C4-2B (cell line): Measurements from ENCODE around the gene ZNF611.
A peak's percentile ranks its signal among the peaks of the same experiment; 100 is the strongest.
"Not testable (repeated sequence)": the region's sequence is repeated elsewhere in the genome, so short reads cannot be mapped to it uniquely, and the experiment has no call there.

Source experiments
- H3K27ac ChIP-seq: fragments of 450-650 bp; 2 replicates; pipeline ENCODE4 v1.5.1; 2017
- CTCF ChIP-seq: fragments of 450-650 bp; conservative IDR thresholded peaks from 2 replicates; pipeline ENCODE4 v1.5.1; 2017; ENCODE audit warnings: mild to moderate bottlenecking
- ZFX ChIP-seq: fragments of 450-650 bp; IDR thresholded peaks from 2 replicates; pipeline ENCODE4 v1.6.1; 2017

Gene ZNF611

GRCh38 chr19:52734893-52735661 is at the start of gene ZNF611:
Gene ZNF611 (minus strand): TSS chr19:52735044. CDS start chr19:52715894, 19,150 bp downstream.
- H3K27ac ChIP-seq, result peak within 1 kb of the TSS; percentile 80

GRCh38 chr19:52782864-52783263 is 48.0 kb upstream of the ZNF611 start:
- not testable (repeated sequence) for H3K27ac ChIP-seq

More at GRCh38 chr19:52734893-52735661, at the start of gene ZNF611:
- TF ChIP-seq CTCF, result peak; percentile 79
- 0 out of 2 replicates have a peak, but pooled peaks have one; percentile 26 for TF ChIP-seq ZFX

- TF ChIP-seq ZFX, result no peak
- no peak for TF ChIP-seq CTCF
- H3K27ac ChIP-seq, result no peak overlapping the region
Measured at GRCh38 chr19:52778811-52779210, 44.0 kb upstream of the ZNF611 start.

GRCh38 chr19:52756447-52756846 is 21.6 kb upstream of the ZNF611 start:
- not testable (repeated sequence) for H3K27ac ChIP-seq

DNA sequence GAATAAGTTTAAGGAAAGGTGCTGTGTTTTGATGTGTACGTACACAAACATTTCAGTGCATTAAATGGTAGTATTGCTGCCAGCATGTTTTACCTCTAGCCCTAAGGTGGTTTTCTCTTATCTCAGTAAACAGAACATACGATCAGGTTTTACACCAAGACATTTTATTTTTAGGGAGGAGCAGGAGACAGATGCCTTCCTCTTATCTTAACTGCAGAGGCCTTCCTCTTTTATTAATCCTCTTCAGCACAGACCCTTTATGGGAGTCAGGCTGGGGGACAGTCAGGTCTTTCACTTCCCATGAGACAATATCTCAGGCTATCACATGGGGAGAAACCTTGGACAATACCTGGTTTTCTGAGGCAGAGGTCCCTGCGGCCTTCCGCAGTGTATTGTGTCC is 14.9 kb upstream of the ZNF611 start:
- no peak overlapping the region for H3K27ac ChIP-seq
- TF ChIP-seq ZFX (no peak), CTCF (no peak)

GRCh38 chr19:52748336-52748950 is 13.6 kb upstream of the ZNF611 start:
- TF ChIP-seq CTCF (peak; percentile 47), ZFX (no peak)

DNA sequence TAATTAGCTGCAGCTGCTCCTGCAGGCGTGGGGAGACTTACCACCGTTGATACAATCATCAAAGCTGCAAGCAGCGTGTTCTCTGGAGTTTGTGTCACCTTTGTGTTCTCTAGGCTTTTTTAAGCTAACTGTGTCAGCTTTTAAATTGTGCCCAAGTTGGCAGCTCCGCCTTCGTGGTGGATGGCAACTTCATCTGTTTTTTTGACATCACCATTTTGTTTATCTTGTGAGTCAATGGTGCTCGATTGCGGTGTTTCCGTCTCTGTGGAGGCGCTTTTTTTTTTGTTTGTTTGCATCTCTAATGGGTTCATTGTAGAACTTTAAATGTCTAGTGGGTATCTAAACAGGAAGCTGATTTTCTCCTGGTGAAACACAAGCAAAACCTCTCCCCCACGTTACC is 11.1 kb upstream of the ZNF611 start:
- not testable (repeated sequence) for H3K27ac ChIP-seq

More at GRCh38 chr19:52748336-52748950, 13.6 kb upstream of the ZNF611 start:
- H3K27ac ChIP-seq, result no peak overlapping the region

DNA sequence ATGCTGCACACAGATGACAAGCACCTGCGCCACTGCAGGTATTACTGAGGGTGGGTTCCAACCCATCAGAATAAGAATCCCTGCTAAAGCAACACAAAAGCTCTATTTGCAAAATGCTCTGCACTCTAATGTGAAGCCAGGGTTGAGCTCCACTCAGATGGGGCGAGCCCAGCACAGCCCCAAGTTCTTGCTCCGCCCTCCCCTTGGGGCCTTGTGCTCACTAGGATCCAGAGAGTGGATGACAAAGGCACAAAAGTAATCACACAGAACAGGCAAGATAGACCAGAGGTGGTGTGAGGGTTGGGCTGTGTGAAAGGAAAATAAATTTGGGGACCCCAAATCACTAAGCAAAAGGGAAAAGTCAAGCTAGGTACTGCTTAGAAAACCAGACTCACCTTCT is 8.2 kb upstream of the ZNF611 start:
- H3K27ac ChIP-seq, result no peak overlapping the region
- TF ChIP-seq ZFX (no peak), CTCF (no peak)

DNA sequence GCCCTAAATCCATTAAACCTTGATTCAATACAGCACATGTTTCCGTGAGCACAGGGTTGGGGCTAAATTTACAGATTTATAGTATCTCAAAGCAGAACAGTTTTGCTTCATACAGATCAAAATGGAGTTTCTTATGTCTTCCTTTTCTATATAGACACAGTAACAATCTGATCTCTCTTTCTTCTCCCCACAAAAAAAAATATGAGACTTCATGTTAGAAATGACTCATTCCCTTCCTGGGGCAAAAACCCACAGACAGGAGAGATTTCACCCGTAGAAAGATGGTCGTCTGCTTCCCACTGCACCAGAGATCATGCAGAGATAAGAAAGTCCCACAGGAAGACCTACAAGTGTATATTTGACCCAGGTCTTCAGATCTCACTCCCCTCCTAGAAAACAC is 7.7 kb upstream of the ZNF611 start:
- TF ChIP-seq ZFX, result no peak
- TF ChIP-seq CTCF, result no peak

More for the DNA sequence above, 7.7 kb upstream of the ZNF611 start:
- no peak overlapping the region for H3K27ac ChIP-seq
